GM20431 (cell line): ENCODE results near the gene PRC1.
"Not testable (repeated sequence)": the region's sequence is repeated elsewhere in the genome, so short reads cannot be mapped to it uniquely, and the experiment has no call there.

Experiments used
- in situ Hi-C: fragments of 300-500 bp; cut with MseI, MboI; formaldehyde crosslinking; loops from one replicate; pipeline ENCODE4 v1.15.0; 2020; ENCODE audit warnings: low sequenced_read_pairs; ENCODE audit not compliant: unreplicated experiment

Gene PRC1

GRCh38 chr15:90994417-90995311 lies at the start of gene PRC1:
TSS of gene PRC1 (minus strand) at chr15:90994535. CDS start at chr15:90994417, 118 bp downstream.
- in situ Hi-C loops: no loop called here

GRCh38 chr15:91043202-91043874 lies 49.0 kb upstream of the PRC1 start:
- in situ Hi-C loops: no loop called here

- in situ Hi-C loops: no loop called here
Measured at GRCh38 chr15:91040856-91041255, 46.5 kb upstream of the PRC1 start.

GRCh38 chr15:91039996-91040395 lies 45.7 kb upstream of the PRC1 start:
- in situ Hi-C loops: no loop called here

- in situ Hi-C loops: no loop called here
Measured at GRCh38 chr15:91032919-91033803, 38.8 kb upstream of the PRC1 start.

- in situ Hi-C loops: no loop called here
Measured at GRCh38 chr15:91031796-91032195, 37.5 kb upstream of the PRC1 start.

- in situ Hi-C loops: no loop called here
Measured at GRCh38 chr15:91027677-91028076, 33.3 kb upstream of the PRC1 start.

- in situ Hi-C loops: no loop called here
Measured at GRCh38 chr15:91023720-91024119, 29.4 kb upstream of the PRC1 start.

GRCh38 chr15:91022832-91023129 lies 28.4 kb upstream of the PRC1 start:
- in situ Hi-C loops: no loop called here

- in situ Hi-C loops: no loop called here
Measured at GRCh38 chr15:91022075-91022831, 27.9 kb upstream of the PRC1 start, which contains the start of gene VPS33B. TSS of gene VPS33B (minus strand) at chr15:91022594. CDS start at chr15:91022249, 345 bp downstream.

GRCh38 chr15:91021516-91022074 lies 27.3 kb upstream of the PRC1 start:
- in situ Hi-C loops: no loop called here

GRCh38 chr15:91018158-91018557 lies 23.8 kb upstream of the PRC1 start:
- in situ Hi-C loops: no loop called here

GRCh38 chr15:91017716-91018115 lies 23.4 kb upstream of the PRC1 start:
- in situ Hi-C loops: no loop called here

- in situ Hi-C loops: not testable (repeated sequence)
Measured at GRCh38 chr15:91013701-91014100, 19.4 kb upstream of the PRC1 start.

- in situ Hi-C loops: no loop called here
Measured at GRCh38 chr15:91007266-91007665, 12.9 kb upstream of the PRC1 start.

- in situ Hi-C loops: no loop called here
Measured at GRCh38 chr15:91001209-91001608, 6.9 kb upstream of the PRC1 start.

- in situ Hi-C loops: no loop called here
Measured at GRCh38 chr15:90998737-90999136, 4.4 kb upstream of the PRC1 start.

- in situ Hi-C loops: no loop called here
Measured at GRCh38 chr15:90994059-90994416, 297 bp downstream of the PRC1 start.

GRCh38 chr15:90991587-90992285 lies 2.6 kb downstream of the PRC1 start:
- in situ Hi-C loops: no loop called here
